Head of caudate nucleus (tissue), 42 donors: ENCODE results near the gene ARSJ.
A peak's percentile ranks its signal among the peaks of the same experiment; 100 is the strongest.
"Not testable (repeated sequence)": the region's sequence is repeated elsewhere in the genome, so short reads cannot be mapped to it uniquely, and the experiment has no call there.

Experiments
- DNase-seq, 42 donors: peaks; one replicate each; pipeline versions ENCODE4 v3.0.0 to v3.0.0-alpha.2; 2020 to 2021; ENCODE audit warnings: mixed read lengths in 7 of 42
- intact Hi-C: fragments of 100-400 bp; cut with DNase I; formaldehyde crosslinking; loops from one replicate; pipeline ENCODE4 v1.15.0; 2022

Gene ARSJ

GRCh38 chr4:113962016-113962347 lies 17.5 kb downstream of the ARSJ start:
- intact Hi-C loops: no loop called here
- DNase-seq: no peak

DNA sequence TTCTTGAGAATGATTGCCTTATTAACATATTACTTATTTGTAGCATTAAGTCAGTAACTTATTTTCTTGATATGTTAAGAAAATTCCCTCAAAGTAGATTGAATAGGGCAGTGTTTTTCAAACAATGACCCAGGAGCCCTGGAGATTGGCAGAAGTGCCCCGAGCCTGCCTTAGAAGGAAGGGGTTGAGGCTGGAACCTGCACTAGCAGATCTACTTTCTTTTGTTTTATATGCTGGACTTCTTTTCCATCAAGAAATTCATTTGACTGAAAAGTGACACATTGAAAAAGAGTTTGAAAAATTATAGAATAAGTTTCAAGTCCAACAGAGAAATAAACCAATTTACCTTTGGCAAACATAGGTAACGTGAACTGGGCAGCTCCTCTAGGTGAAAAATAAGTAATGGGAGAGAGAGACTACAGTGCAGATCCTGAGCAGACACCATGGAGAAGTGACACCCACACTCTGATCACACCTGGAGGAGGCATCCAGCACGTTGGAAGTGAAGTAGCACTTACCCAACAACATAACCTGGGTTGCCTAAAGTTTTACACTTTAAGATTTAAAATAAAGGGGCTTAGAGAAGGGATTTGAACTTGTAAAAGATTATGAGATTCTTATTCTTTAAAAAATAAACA lies 18.6 kb downstream of the ARSJ start:
- DNase-seq: no peak
- intact Hi-C loops: no loop called here

DNA sequence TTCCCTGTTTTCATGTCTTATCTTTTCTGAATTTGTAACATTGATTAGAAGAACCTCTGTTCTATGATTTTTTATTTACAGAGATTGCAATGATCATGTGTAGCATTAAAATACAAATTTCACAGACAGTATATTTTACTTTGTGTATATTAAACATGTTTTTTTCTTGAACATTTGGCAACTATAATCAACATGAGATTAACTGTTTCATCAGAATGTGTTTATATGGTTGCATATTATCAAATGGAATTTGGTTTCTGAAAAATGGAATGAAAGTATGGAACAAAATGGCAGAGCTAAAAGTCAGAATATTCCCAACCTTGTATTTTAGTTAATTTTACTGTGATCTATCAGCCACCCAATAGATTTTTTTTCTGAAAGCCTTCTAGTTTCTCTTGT lies 19.9 kb downstream of the ARSJ start:
- intact Hi-C loops: no loop called here
- DNase-seq: no peak

- peak in 36 of 42 donors; percentile 2 to 81 (median 45) for DNase-seq
- intact Hi-C loops: no loop called here
These were observed 20.5 kb downstream of the ARSJ start for GRCh38 chr4:113958766-113959538.

DNA sequence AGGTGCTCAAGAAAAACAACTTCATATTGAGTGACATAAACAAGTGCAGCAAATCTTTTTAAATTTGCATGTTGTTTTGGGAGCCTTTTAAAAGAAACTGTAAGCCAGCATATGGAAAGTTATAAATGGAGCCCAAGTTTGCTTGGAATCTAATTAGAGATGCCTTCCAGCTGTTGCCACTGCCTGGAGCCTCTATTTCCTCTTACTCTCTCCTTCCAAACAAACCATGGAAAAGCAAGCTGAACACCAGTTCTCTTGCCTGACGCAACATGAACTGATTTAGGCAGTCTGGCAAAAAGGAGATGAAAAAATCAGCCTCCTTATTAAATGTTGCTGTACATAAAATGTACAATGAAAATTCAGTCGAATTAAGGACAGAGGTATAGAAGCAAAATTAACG lies 21.5 kb downstream of the ARSJ start:
- no peak for DNase-seq
- intact Hi-C loops: no loop called here

DNA sequence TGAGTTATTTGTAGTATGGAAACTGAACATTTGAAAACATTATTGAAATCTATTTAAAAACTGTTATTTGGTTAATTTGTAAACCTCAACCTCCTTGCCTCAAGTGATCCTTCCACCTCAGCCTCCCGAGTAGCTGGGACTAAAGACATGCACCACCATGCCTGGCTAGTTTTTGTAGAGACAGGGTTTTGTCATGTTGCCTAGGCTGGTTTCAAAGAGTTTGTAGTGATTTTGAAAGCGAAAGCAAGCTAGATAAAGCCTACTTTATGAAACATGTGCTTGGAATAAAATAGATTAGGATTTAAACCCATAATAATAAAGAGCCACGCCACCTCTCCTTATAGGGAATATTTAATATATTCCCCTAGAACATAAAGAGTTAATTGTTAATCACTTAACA lies 23.5 kb downstream of the ARSJ start:
- intact Hi-C loops: no loop called here
- DNase-seq: no peak

- intact Hi-C loops: no loop called here
These were observed 24.0 kb downstream of the ARSJ start for GRCh38 chr4:113955411-113955810.

DNA sequence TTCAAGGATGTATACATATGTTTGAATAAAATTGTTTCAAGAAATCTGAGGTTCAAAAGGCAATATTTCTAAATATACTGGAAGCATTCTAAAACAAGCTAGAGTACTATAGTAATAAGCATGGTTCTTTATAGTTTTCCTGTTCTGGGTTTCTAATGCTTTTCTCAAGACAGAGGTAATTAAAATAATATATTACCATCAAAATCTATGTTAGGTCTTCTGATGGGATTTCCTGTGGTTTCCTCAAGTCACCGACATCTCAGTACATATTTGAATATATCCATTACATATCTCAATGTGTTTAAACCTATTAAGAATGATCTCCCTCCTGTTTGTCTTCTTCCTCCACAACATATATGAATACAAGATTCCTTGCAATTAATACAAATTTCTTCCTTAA lies 25.6 kb downstream of the ARSJ start:
- intact Hi-C loops: no loop called here

More at GRCh38 chr4:113955411-113955810, 24.0 kb downstream of the ARSJ start:
- DNase-seq: no peak

DNA sequence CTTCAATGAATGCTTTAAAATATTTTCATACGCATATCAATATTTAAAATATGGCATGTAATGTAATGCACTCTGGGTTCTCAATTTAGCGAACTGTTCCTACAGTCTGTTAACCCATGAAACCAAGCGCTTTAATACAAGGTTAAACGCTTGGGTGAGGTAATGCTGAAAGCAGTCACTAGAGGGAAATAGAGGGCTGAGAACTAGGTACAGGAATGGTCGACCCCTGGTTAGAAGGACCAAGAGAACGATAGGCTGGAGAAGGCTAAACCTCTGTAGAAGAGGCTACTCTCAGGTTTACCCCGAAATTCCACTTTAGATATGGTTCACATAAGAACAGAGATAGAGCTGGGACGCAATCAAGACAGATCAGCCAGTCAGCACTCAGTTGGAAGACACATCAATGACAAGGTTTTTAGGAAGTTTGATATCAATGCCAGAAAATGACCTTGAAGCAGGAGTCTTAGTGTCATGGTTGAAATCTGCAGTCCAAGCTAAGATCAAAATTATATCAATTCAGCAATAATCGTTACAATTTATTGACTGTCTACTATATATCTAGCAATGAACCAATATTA lies 26.9 kb downstream of the ARSJ start:
- intact Hi-C loops: no loop called here
- DNase-seq: peak in 2 of 42 donors; percentile 8 to 28

More for the DNA sequence above, 25.6 kb downstream of the ARSJ start:
- DNase-seq: no peak

GRCh38 chr4:113951263-113951662 lies 28.2 kb downstream of the ARSJ start:
- intact Hi-C loops: no loop called here
- DNase-seq: no peak

GRCh38 chr4:113950207-113950606 lies 29.2 kb downstream of the ARSJ start:
- intact Hi-C loops: no loop called here
- DNase-seq: no peak

- intact Hi-C loops: no loop called here
These were observed 32.0 kb downstream of the ARSJ start for GRCh38 chr4:113947484-113947883.

GRCh38 chr4:113945906-113946305 lies 33.5 kb downstream of the ARSJ start:
- intact Hi-C loops: no loop called here
- DNase-seq: no peak

More at GRCh38 chr4:113947484-113947883, 32.0 kb downstream of the ARSJ start:
- DNase-seq: no peak

DNA sequence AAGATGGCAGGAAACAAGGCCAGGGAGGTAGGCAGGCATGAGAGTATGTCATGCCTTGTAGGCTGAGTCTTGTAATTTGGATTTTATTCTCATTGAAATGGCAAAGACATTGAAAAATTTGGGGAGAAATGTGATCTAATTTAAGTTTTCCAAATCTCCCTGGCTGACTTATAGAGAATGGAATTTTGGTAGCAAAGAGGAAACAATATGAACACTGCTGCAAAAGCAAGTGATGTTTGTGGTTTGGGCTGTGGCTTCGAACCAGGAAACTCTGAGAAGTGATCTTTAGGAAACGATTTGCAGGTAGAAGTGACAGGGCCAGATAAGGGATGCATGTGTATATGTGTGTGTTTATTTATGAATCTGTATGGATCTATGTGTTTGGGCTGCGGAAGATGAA lies 35.6 kb downstream of the ARSJ start:
- DNase-seq: no peak
- intact Hi-C loops: no loop called here

- intact Hi-C loops: no loop called here
These were observed 36.4 kb downstream of the ARSJ start for GRCh38 chr4:113943085-113943484.

GRCh38 chr4:113941836-113942235 lies 37.6 kb downstream of the ARSJ start:
- intact Hi-C loops: no loop called here
- DNase-seq: no peak

More at GRCh38 chr4:113943085-113943484, 36.4 kb downstream of the ARSJ start:
- DNase-seq: no peak

GRCh38 chr4:113940103-113940502 lies 39.3 kb downstream of the ARSJ start:
- intact Hi-C loops, DNase-seq: not testable (repeated sequence)

GRCh38 chr4:113935190-113935589 lies 44.3 kb downstream of the ARSJ start:
- no peak for DNase-seq
- intact Hi-C loops: no loop called here

GRCh38 chr4:113924706-113925105 lies 54.7 kb downstream of the ARSJ start:
- DNase-seq, intact Hi-C loops: not testable (repeated sequence)

- intact Hi-C loops: no loop called here
- DNase-seq: no peak
These were observed 58.2 kb downstream of the ARSJ start for GRCh38 chr4:113921089-113921794.
